ENCODE results near the gene JMJD8. TPM values are rescaled to one million over a fixed set of nuclear protein-coding genes. Genes with fewer than 3 reads are reported as not detected.
A peak's percentile ranks its signal among the peaks of the same experiment; 100 is the strongest.
"Not testable (repeated sequence)": the region's sequence is repeated elsewhere in the genome, so short reads cannot be mapped to it uniquely, and the experiment has no call there.

JMJD8 gene
- total RNA-seq, 2 experiments from 2014 or later: 30.5 to 37.1 TPM

GRCh38 chr16:702341-702740 lies 18.2 kb upstream of the JMJD8 start:
- H3K27me3 Mint-ChIP-seq: peaks cover 49% of the 10 kb centered on the region
- no peaks in the 10 kb centered on the region for H3K36me3 Mint-ChIP-seq
- no peak for DNase-seq
- ATAC-seq: no peak
- H3K9me3 Mint-ChIP-seq (ENCODE audit: low read depth): no peaks in the 10 kb centered on the region
- no peak overlapping the region for H3K27ac Mint-ChIP-seq
- CTCF ChIA-PET: interaction anchor here (1.1 to 3.0 kb wide), 2 partner anchors 11 to 84 kb away, joined by 3 to 14 read pairs; no protein-coding TSS in a partner anchor
- no peak overlapping the region for H3K4me3 Mint-ChIP-seq
- peaks cover 14% of the 10 kb centered on the region for H3K4me1 Mint-ChIP-seq

- Mint-ChIP-seq H3K9me3 (ENCODE audit: low read depth) (no peaks in the 10 kb centered on the region), H3K36me3 (no peaks in the 10 kb centered on the region), H3K27ac (no peak overlapping the region), H3K27me3 (peaks cover 37% of the 10 kb centered on the region), H3K4me3 (no peak overlapping the region), H3K4me1 (peaks cover 14% of the 10 kb centered on the region)
- CTCF ChIA-PET: no interaction called here
- ATAC-seq (peak; percentile 50), DNase-seq (no peak)
Observed at GRCh38 chr16:700684-701584, 16.8 kb upstream of the JMJD8 start.

- ATAC-seq (no peak), DNase-seq (peak; percentile 73)
- H3K27me3 Mint-ChIP-seq: peaks cover 34% of the 10 kb centered on the region
- H3K4me1 Mint-ChIP-seq: peaks cover 22% of the 10 kb centered on the region
- H3K9me3 Mint-ChIP-seq (ENCODE audit: low read depth): no peaks in the 10 kb centered on the region
- H3K27ac Mint-ChIP-seq: no peak overlapping the region
- no peak overlapping the region for H3K4me3 Mint-ChIP-seq
- no peaks in the 10 kb centered on the region for H3K36me3 Mint-ChIP-seq
- CTCF ChIA-PET: interaction anchor here (0.7 kb wide), 1 partner anchor 13 kb away, joined by 4 read pairs; no protein-coding TSS in a partner anchor
Observed at GRCh38 chr16:698911-699671, 15.0 kb upstream of the JMJD8 start.

- Mint-ChIP-seq H3K27ac (peak overlapping the region; percentile 79), H3K36me3 (peaks cover 1% of the 10 kb centered on the region), H3K27me3 (peaks cover 16% of the 10 kb centered on the region), H3K9me3 (ENCODE audit: low read depth) (peaks cover 2% of the 10 kb centered on the region), H3K4me3 (peak overlapping the region; percentile 77), H3K4me1 (peaks cover 30% of the 10 kb centered on the region)
- DNase-seq (peak; percentile 80), ATAC-seq (peak; percentile 81)
- CTCF ChIA-PET: interaction anchor here (0.7 to 3.3 kb wide), 14 partner anchors 12 to 111 kb away, joined by 3 to 24 read pairs (median 3); partner anchors contain the start of genes ANTKMT, CHTF18, CIAO3 and METRN
Observed at GRCh38 chr16:695355-696089, 11.4 kb upstream of the JMJD8 start.

- Mint-ChIP-seq H3K4me1 (peaks cover 31% of the 10 kb centered on the region), H3K27me3 (peaks cover 13% of the 10 kb centered on the region), H3K36me3 (peaks cover 1% of the 10 kb centered on the region), H3K9me3 (ENCODE audit: low read depth) (peaks cover 2% of the 10 kb centered on the region), H3K27ac (no peak overlapping the region), H3K4me3 (peak overlapping the region; percentile 20)
- ATAC-seq (no peak), DNase-seq (no peak)
- CTCF ChIA-PET: interaction anchor here (0.7 to 3.3 kb wide), 11 partner anchors 16 to 112 kb away, joined by 3 to 24 read pairs (median 3); partner anchors contain the start of genes ANTKMT, CHTF18, CIAO3 and METRN
Observed at GRCh38 chr16:694863-695354, 10.8 kb upstream of the JMJD8 start.

GRCh38 chr16:694187-694862 lies 10.2 kb upstream of the JMJD8 start:
- Mint-ChIP-seq H3K9me3 (ENCODE audit: low read depth) (peaks cover 2% of the 10 kb centered on the region), H3K36me3 (peaks cover 1% of the 10 kb centered on the region), H3K4me3 (peak overlapping the region; percentile 60), H3K27ac (no peak overlapping the region), H3K4me1 (peaks cover 29% of the 10 kb centered on the region), H3K27me3 (peaks cover 13% of the 10 kb centered on the region)
- CTCF ChIA-PET: interaction anchor here (1.8 to 3.3 kb wide), 2 partner anchors 15 to 20 kb away, joined by 4 to 24 read pairs; partner anchors contain the start of gene METRN
- no peak for ATAC-seq
- no peak for DNase-seq

GRCh38 chr16:693766-694165 lies 9.6 kb upstream of the JMJD8 start:
- H3K4me1 Mint-ChIP-seq: peaks cover 29% of the 10 kb centered on the region
- H3K27ac Mint-ChIP-seq: no peak overlapping the region
- CTCF ChIA-PET: interaction anchor here (1.8 to 3.3 kb wide), 2 partner anchors 15 to 20 kb away, joined by 4 to 24 read pairs; partner anchors contain the start of gene METRN

GRCh38 chr16:693364-693763 lies 9.2 kb upstream of the JMJD8 start:
- peaks cover 1% of the 10 kb centered on the region for H3K36me3 Mint-ChIP-seq
- no peak for ATAC-seq
- CTCF ChIA-PET: no interaction called here
- H3K4me3 Mint-ChIP-seq: no peak overlapping the region
- H3K27ac Mint-ChIP-seq: no peak overlapping the region
- H3K27me3 Mint-ChIP-seq: peaks cover 13% of the 10 kb centered on the region
- H3K4me1 Mint-ChIP-seq: peaks cover 32% of the 10 kb centered on the region
- no peak for DNase-seq
- H3K9me3 Mint-ChIP-seq (ENCODE audit: low read depth): peaks cover 2% of the 10 kb centered on the region

More at GRCh38 chr16:693766-694165, 9.6 kb upstream of the JMJD8 start:
- Mint-ChIP-seq H3K36me3 (peaks cover 1% of the 10 kb centered on the region), H3K27me3 (peaks cover 13% of the 10 kb centered on the region), H3K9me3 (ENCODE audit: low read depth) (peaks cover 2% of the 10 kb centered on the region), H3K4me3 (no peak overlapping the region)
- no peak for ATAC-seq
- DNase-seq: no peak

- H3K36me3 Mint-ChIP-seq: peaks cover 1% of the 10 kb centered on the region
- H3K27ac Mint-ChIP-seq: no peak overlapping the region
- peaks cover 32% of the 10 kb centered on the region for H3K4me1 Mint-ChIP-seq
- H3K27me3 Mint-ChIP-seq: peaks cover 13% of the 10 kb centered on the region
- ATAC-seq: no peak
- CTCF ChIA-PET: no interaction called here
- H3K9me3 Mint-ChIP-seq (ENCODE audit: low read depth): peaks cover 2% of the 10 kb centered on the region
- no peak overlapping the region for H3K4me3 Mint-ChIP-seq
- no peak for DNase-seq
Observed at GRCh38 chr16:692356-693108, 8.4 kb upstream of the JMJD8 start.

GRCh38 chr16:691242-691641 lies 7.1 kb upstream of the JMJD8 start:
- Mint-ChIP-seq H3K27me3 (peaks cover 13% of the 10 kb centered on the region), H3K4me1 (peaks cover 32% of the 10 kb centered on the region), H3K27ac (peak overlapping the region; percentile 63), H3K4me3 (peak overlapping the region; percentile 53)
- CTCF ChIA-PET: interaction anchor here (1.5 kb wide), 1 partner anchor 21 kb away, joined by 6 read pairs; no protein-coding TSS in a partner anchor
- H3K9me3 Mint-ChIP-seq (ENCODE audit: low read depth); H3K36me3 Mint-ChIP-seq; ATAC-seq; DNase-seq: not testable (repeated sequence)

GRCh38 chr16:689175-689897 lies 5.2 kb upstream of the JMJD8 start:
- H3K4me1 Mint-ChIP-seq: peaks cover 28% of the 10 kb centered on the region
- DNase-seq: no peak
- H3K27me3 Mint-ChIP-seq: peaks cover 10% of the 10 kb centered on the region
- H3K9me3 Mint-ChIP-seq (ENCODE audit: low read depth): peaks cover 2% of the 10 kb centered on the region
- peak overlapping the region; percentile 87 for H3K27ac Mint-ChIP-seq
- peak; percentile 2 for ATAC-seq
- H3K36me3 Mint-ChIP-seq: peaks cover 4% of the 10 kb centered on the region
- peak overlapping the region; percentile 84 for H3K4me3 Mint-ChIP-seq
- CTCF ChIA-PET: interaction anchor here (0.8 to 1.6 kb wide), 7 partner anchors 9 to 33 kb away, joined by 3 to 6 read pairs (median 4); partner anchors contain the start of genes ANTKMT, RHOT2 and STUB1
